Neutrophil (primary cell): ENCODE data around the gene C5orf22.

Experiments used
- H3K27ac ChIP-seq: fragments of 200-600 bp; sonication (generic); 2 replicates; pipeline ENCODE4 v1.5.1; 2016; ENCODE audit warnings: mild to moderate bottlenecking, moderate library complexity
- H3K27me3 ChIP-seq: fragments of 200-600 bp; sonication (generic); 2 replicates; pipeline ENCODE4 v1.6.0; 2016; ENCODE audit warnings: mild to moderate bottlenecking
- H3K36me3 ChIP-seq: fragments of 200-600 bp; sonication (generic); 2 replicates; pipeline ENCODE4 v1.5.1; 2017
- H3K4me1 ChIP-seq, 2 experiments: fragments of 200-600 bp in 1 of 2; sonication (generic) in 1 of 2; 1 replicate in 1 of 2; 2 replicates in 1 of 2; pipeline versions ENCODE4 v1.5.1 to v1.6.1; 2013 to 2016; ENCODE audit warnings: low read depth in 1 of 2, low read length in 1 of 2, mild to moderate bottlenecking in 1 of 2, moderate library complexity in 1 of 2; ENCODE audit not compliant: control insufficient read depth in 1 of 2, insufficient read depth in 1 of 2
- H3K4me3 ChIP-seq, 2 experiments: fragments of 200-600 bp in 1 of 2; sonication (generic) in 1 of 2; 1 replicate in 1 of 2; 2 replicates in 1 of 2; pipeline ENCODE4 v1.5.1; 2013 to 2016; ENCODE audit warnings: low read depth in 1 of 2, low read length in 1 of 2, mild to moderate bottlenecking in 1 of 2, moderate library complexity in 1 of 2
- H3K9me3 ChIP-seq: fragments of 200-600 bp; sonication (generic); 2 replicates; pipeline ENCODE4 v1.5.1; 2016
- CTCF ChIP-seq: fragments of 200-600 bp; sonication (generic); IDR thresholded peaks from 2 replicates; pipeline ENCODE4 v1.5.1; 2016; ENCODE audit warnings: antibody characterized with exemption

Gene C5orf22

GRCh38 chr5:31604644-31605043 lies 72.5 kb downstream of the C5orf22 start:
- Histone ChIP-seq H3K4me1 (no peaks in the 10 kb centered on the region), H3K27ac (no peak overlapping the region), H3K36me3 (no peaks in the 10 kb centered on the region), H3K27me3 (no peaks in the 10 kb centered on the region), H3K9me3 (no peaks in the 10 kb centered on the region), H3K4me3 (no peak overlapping the region)
- TF ChIP-seq CTCF: no peak
